ENCODE data around the gene CYP2U1. TPM values are rescaled to one million over a fixed set of nuclear protein-coding genes. Genes with fewer than 3 reads are reported as not detected.
"Not testable (repeated sequence)": the region's sequence is repeated elsewhere in the genome, so short reads cannot be mapped to it uniquely, and the experiment has no call there.

Gene CYP2U1
- total RNA-seq, 1 experiment from 2014 or later: 0.82 TPM

GRCh38 chr4:107902715-107903114 lies 28.6 kb upstream of the CYP2U1 start:
- H3K4me1 ChIP-seq (ENCODE audit: insufficient read depth, low read length, poor library complexity, severe bottlenecking): no peaks in the 10 kb centered on the region
- H3K27me3 ChIP-seq (replicated peaks; ENCODE audit: insufficient read depth, low read depth, low read length, poor library complexity): no peaks in the 10 kb centered on the region
- ChIA-PET CTCF (interaction anchor here (0.6 kb wide), 1 partner anchor 116 kb away, joined by 3 read pairs; no protein-coding TSS in a partner anchor), POLR2A (ENCODE audit: low non-redundant PET) (interaction anchor here (0.7 kb wide), 1 partner anchor 139 kb away, joined by 7 read pairs; no protein-coding TSS in a partner anchor)
- H3K27ac ChIP-seq (ENCODE audit: low read depth, low read length, poor library complexity, severe bottlenecking): no peak overlapping the region
- no TSS peak for BruUV-seq (replicated peaks)
- H3K36me3 ChIP-seq (ENCODE audit: insufficient read depth, low read length, poor library complexity, severe bottlenecking): no peaks in the 10 kb centered on the region
- TF ChIP-seq CTCF (conservative IDR thresholded peaks at IDR 0.05; ENCODE audit: low read depth, low read length) (no peak), EZH2 (IDR thresholded peaks at IDR 0.05; ENCODE audit: borderline replicate concordance, low read depth, low read length, poor library complexity, severe bottlenecking) (no peak)
- DNase-seq (ENCODE audit: low spot score): no peak
- H3K9me3 ChIP-seq (ENCODE audit: low read depth, low read length, poor library complexity, severe bottlenecking): no peaks in the 10 kb centered on the region
- no peak overlapping the region for H3K4me3 ChIP-seq (ENCODE audit: low read depth, low read length, poor library complexity, severe bottlenecking)
- intact Hi-C loops (cut with micrococcal nuclease; ENCODE audit: unreplicated experiment): no loop called here

GRCh38 chr4:107905082-107905481 lies 26.3 kb upstream of the CYP2U1 start:
- DNase-seq (ENCODE audit: low spot score); CTCF ChIA-PET; H3K9me3 ChIP-seq (ENCODE audit: low read depth, low read length, poor library complexity, severe bottlenecking); H3K4me3 ChIP-seq (ENCODE audit: low read depth, low read length, poor library complexity, severe bottlenecking); POLR2A ChIA-PET (ENCODE audit: low non-redundant PET); BruUV-seq (replicated peaks); H3K4me1 ChIP-seq (ENCODE audit: insufficient read depth, low read length, poor library complexity, severe bottlenecking); intact Hi-C loops (cut with micrococcal nuclease; ENCODE audit: unreplicated experiment); H3K27ac ChIP-seq (ENCODE audit: low read depth, low read length, poor library complexity, severe bottlenecking); H3K27me3 ChIP-seq (replicated peaks; ENCODE audit: insufficient read depth, low read depth, low read length, poor library complexity); H3K36me3 ChIP-seq (ENCODE audit: insufficient read depth, low read length, poor library complexity, severe bottlenecking): not testable (repeated sequence)

DNA sequence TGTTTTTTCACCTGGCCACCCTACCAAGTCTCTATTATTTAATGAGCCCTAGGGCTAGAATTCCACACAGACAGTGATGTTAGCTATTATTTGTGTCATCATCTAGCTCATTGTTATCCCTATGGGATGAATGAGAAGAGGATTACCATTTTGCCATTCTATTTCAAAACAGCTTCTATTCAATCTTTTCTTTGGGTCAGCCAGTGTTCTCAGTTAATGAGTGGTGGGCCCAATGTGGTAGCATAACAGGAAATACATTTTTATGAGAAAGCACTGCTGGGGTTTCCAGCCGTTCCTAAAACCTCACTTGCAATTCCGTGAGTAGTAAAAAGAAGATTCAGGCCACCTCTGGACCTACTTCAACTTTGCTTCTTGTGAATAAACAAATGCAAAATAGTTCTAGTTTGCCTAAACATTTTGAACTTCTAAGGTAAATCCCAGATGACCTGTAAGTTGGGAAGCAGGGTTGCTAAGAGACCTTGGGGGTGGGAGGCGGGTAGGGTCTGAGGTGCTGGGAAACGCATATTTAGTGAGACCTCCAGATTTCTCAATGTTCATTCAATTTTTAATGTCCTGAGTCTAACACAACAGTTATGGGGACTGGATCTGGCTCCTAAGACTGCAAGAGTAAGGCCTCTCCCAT lies 24.8 kb upstream of the CYP2U1 start:
- H3K4me1 ChIP-seq (ENCODE audit: insufficient read depth, low read length, poor library complexity, severe bottlenecking): no peaks in the 10 kb centered on the region
- no peaks in the 10 kb centered on the region for H3K27me3 ChIP-seq (replicated peaks; ENCODE audit: insufficient read depth, low read depth, low read length, poor library complexity)
- no peak overlapping the region for H3K4me3 ChIP-seq (ENCODE audit: low read depth, low read length, poor library complexity, severe bottlenecking)
- BruUV-seq (replicated peaks): no TSS peak
- no peak for DNase-seq (ENCODE audit: low spot score)
- no peak overlapping the region for H3K27ac ChIP-seq (ENCODE audit: low read depth, low read length, poor library complexity, severe bottlenecking)
- ChIA-PET CTCF (no interaction called here), POLR2A (ENCODE audit: low non-redundant PET) (no interaction called here)
- TF ChIP-seq CTCF (conservative IDR thresholded peaks at IDR 0.05; ENCODE audit: low read depth, low read length) (no peak), EZH2 (IDR thresholded peaks at IDR 0.05; ENCODE audit: borderline replicate concordance, low read depth, low read length, poor library complexity, severe bottlenecking) (no peak)
- H3K9me3 ChIP-seq (ENCODE audit: low read depth, low read length, poor library complexity, severe bottlenecking): no peaks in the 10 kb centered on the region
- intact Hi-C loops (cut with micrococcal nuclease; ENCODE audit: unreplicated experiment): no loop called here
- no peaks in the 10 kb centered on the region for H3K36me3 ChIP-seq (ENCODE audit: insufficient read depth, low read length, poor library complexity, severe bottlenecking)

GRCh38 chr4:107908377-107908776 lies 23.0 kb upstream of the CYP2U1 start:
- ChIA-PET CTCF (no interaction called here), POLR2A (ENCODE audit: low non-redundant PET) (no interaction called here)
- H3K9me3 ChIP-seq (ENCODE audit: low read depth, low read length, poor library complexity, severe bottlenecking): no peaks in the 10 kb centered on the region
- TF ChIP-seq EZH2 (IDR thresholded peaks at IDR 0.05; ENCODE audit: borderline replicate concordance, low read depth, low read length, poor library complexity, severe bottlenecking) (no peak), CTCF (conservative IDR thresholded peaks at IDR 0.05; ENCODE audit: low read depth, low read length) (no peak)
- no peak overlapping the region for H3K27ac ChIP-seq (ENCODE audit: low read depth, low read length, poor library complexity, severe bottlenecking)
- no peaks in the 10 kb centered on the region for H3K27me3 ChIP-seq (replicated peaks; ENCODE audit: insufficient read depth, low read depth, low read length, poor library complexity)
- DNase-seq (ENCODE audit: low spot score): no peak
- no peaks in the 10 kb centered on the region for H3K4me1 ChIP-seq (ENCODE audit: insufficient read depth, low read length, poor library complexity, severe bottlenecking)
- no peaks in the 10 kb centered on the region for H3K36me3 ChIP-seq (ENCODE audit: insufficient read depth, low read length, poor library complexity, severe bottlenecking)
- H3K4me3 ChIP-seq (ENCODE audit: low read depth, low read length, poor library complexity, severe bottlenecking): no peak overlapping the region
- no TSS peak for BruUV-seq (replicated peaks)
- intact Hi-C loops (cut with micrococcal nuclease; ENCODE audit: unreplicated experiment): no loop called here

Measured in A673 (cell line).